GM12878 (cell line): Measurements from ENCODE around the gene KIAA2012. TPM values are rescaled to one million over a fixed set of nuclear protein-coding genes. Genes with fewer than 3 reads are reported as not detected.

Experiments
- ATAC-seq: fragments of 200-7000 bp; cut with Tn5 transposase; 3 replicates; pipeline ENCODE4 v1.9.1; 2020; ENCODE audit warnings: mild to moderate bottlenecking, moderate library complexity
- BruUV-seq: library from RNA; stranded (reverse); fragments of 400-500 nt; replicated peaks from 2 replicates; lab custom pipeline; 2021; lab: Mats Ljungman, UMichigan
- CTCF ChIA-PET: fragments of 300-600 bp; sonication (Branson Sonifier 250); formaldehyde crosslinking; extraction: SDS; loops from one replicate; lab custom pipeline; 2021; ENCODE audit warnings: inconsistent platforms; lab: Yijun Ruan, JAX
- POLR2A ChIA-PET: fragments of 350-600 bp; formaldehyde crosslinking; extraction: SDS; loops from one replicate; lab custom pipeline; 2021; ENCODE audit warnings: inconsistent platforms; lab: Charles Lee
- RAD21 ChIA-PET: fragments of 300-600 bp; sonication (Branson Sonifier 250); formaldehyde crosslinking; loops from one replicate; lab custom pipeline; 2023; ENCODE audit warnings: antibody characterized with exemption; ENCODE audit not compliant: unreplicated experiment; lab: Charles Lee
- SMC1A ChIA-PET: fragments of 300-600 bp; sonication (Branson Sonifier 250); formaldehyde crosslinking; loops from one replicate; lab custom pipeline; 2023; ENCODE audit not compliant: unreplicated experiment, uncharacterized antibody; lab: Charles Lee
- DNase-seq: peaks from one replicate; pipeline ENCODE4 v3.0.0-alpha.2; 2011; ENCODE audit warnings: low read depth, low spot score
- FAIRE-seq: peaks from 3 replicates; lab custom pipeline; 2011; peaks lifted over from hg19 to GRCh38; lab: Jason Lieb, UNC
- H2AFZ ChIP-seq: 2 replicates; pipeline ENCODE4 v1.6.0; 2011; ENCODE audit warnings: low read depth, low read length, control low read depth; ENCODE audit not compliant: control insufficient read depth
- H3K27ac ChIP-seq: 2 replicates; pipeline ENCODE4 v1.5.1; 2011; ENCODE audit warnings: control low read depth; ENCODE audit not compliant: control insufficient read depth, insufficient read depth
- H3K27me3 ChIP-seq, 2 experiments: replicated peaks in 1 of 2; 2 replicates each; pipeline versions ENCODE4 v1.6.0 to v1.6.1; 2011; ENCODE audit warnings: low read length in 1 of 2; ENCODE audit not compliant: control insufficient read depth in 2 of 2, insufficient read depth in 2 of 2
- H3K36me3 ChIP-seq, 2 experiments: 2 replicates each; pipeline ENCODE4 v1.5.1; 2011; ENCODE audit warnings: low read length in 1 of 2; ENCODE audit not compliant: control insufficient read depth in 2 of 2, insufficient read depth in 2 of 2
- H3K4me1 ChIP-seq: 2 replicates; pipeline ENCODE4 v1.6.1; 2011; ENCODE audit warnings: mild to moderate bottlenecking, low read length, moderate library complexity, mixed read lengths; ENCODE audit not compliant: control insufficient read depth, insufficient read depth
- H3K4me2 ChIP-seq: 2 replicates; pipeline ENCODE4 v1.6.0; 2011; ENCODE audit warnings: control low read depth; ENCODE audit not compliant: control insufficient read depth, insufficient read depth
- H3K4me3 ChIP-seq: fragments of 200-600 bp; sonication (generic); 2 replicates; pipeline ENCODE4 v1.5.1; 2016
- H3K79me2 ChIP-seq: 2 replicates; pipeline ENCODE4 v1.6.0; 2011; ENCODE audit warnings: low read length; ENCODE audit not compliant: control insufficient read depth, insufficient read depth
- H3K9ac ChIP-seq: 2 replicates; pipeline ENCODE4 v1.8.0; 2011; ENCODE audit warnings: low read length, control low read depth, mixed read lengths; ENCODE audit not compliant: control insufficient read depth, insufficient read depth
- H3K9me3 ChIP-seq: replicated peaks from 3 replicates; pipeline ENCODE4 v1.5.1; 2011; ENCODE audit warnings: mild to moderate bottlenecking, low read length; ENCODE audit not compliant: control insufficient read depth, insufficient read depth
- H4K20me1 ChIP-seq: 2 replicates; pipeline ENCODE4 v1.6.0; 2011; ENCODE audit not compliant: control insufficient read depth, insufficient read depth
- ATF3 ChIP-seq: IDR thresholded peaks from 2 replicates; pipeline ENCODE4 v1.6.1; 2011; ENCODE audit warnings: low read depth, mild to moderate bottlenecking, low read length, moderate library complexity, borderline replicate concordance; ENCODE audit errors: extremely low read depth
- E2F4 ChIP-seq: IDR thresholded peaks from 2 replicates; pipeline ENCODE4 v1.6.1; 2012; ENCODE audit warnings: low read depth, low read length, improper control_type of control experiment
- FOXK2 ChIP-seq: fragments of 450-650 bp; IDR thresholded peaks from 2 replicates; pipeline ENCODE4 v1.6.1; 2017; ENCODE audit warnings: mild to moderate bottlenecking, moderate library complexity
- HSF1 ChIP-seq: fragments of 150-350 bp; IDR thresholded peaks from 2 replicates; pipeline ENCODE4 v1.6.1; 2014; ENCODE audit warnings: mild to moderate bottlenecking, low read depth, low read length
- IRF4 ChIP-seq: IDR thresholded peaks from 2 replicates; pipeline ENCODE4 v1.6.1; 2011; ENCODE audit warnings: low read depth, low read length
- MTA3 ChIP-seq: IDR thresholded peaks from 2 replicates; pipeline ENCODE4 v1.6.1; 2012; ENCODE audit warnings: low read length, inconsistent platforms, borderline replicate concordance
- NBN ChIP-seq: fragments of 450-650 bp; IDR thresholded peaks from 2 replicates; pipeline ENCODE4 v1.6.1; 2016
- SP1 ChIP-seq: IDR thresholded peaks from one replicate; pipeline ENCODE4 v1.6.1; 2011; ENCODE audit warnings: low read depth, low read length
- SREBF1 ChIP-seq: IDR thresholded peaks from 2 replicates; pipeline ENCODE4 v1.6.1; 2012; ENCODE audit warnings: mild to moderate bottlenecking, low read length
- YBX1 ChIP-seq: fragments of 450-650 bp; IDR thresholded peaks from 2 replicates; pipeline ENCODE4 v1.6.1; 2016; ENCODE audit warnings: antibody characterized with exemption
- ZBTB4 ChIP-seq: fragments of 450-650 bp; formaldehyde crosslinking; IDR thresholded peaks from 2 replicates; pipeline ENCODE4 v1.4.0; 2022; ENCODE audit warnings: mild to moderate bottlenecking, moderate library complexity
- ZNF207 ChIP-seq: fragments of 450-650 bp; IDR thresholded peaks from 2 replicates; pipeline ENCODE4 v1.6.1; 2014; ENCODE audit warnings: antibody characterized with exemption, mild to moderate bottlenecking, borderline replicate concordance
- WGBS: methylation state at CpG from one replicate; pipeline ENCODE4 v1.1.6; 2016; ENCODE audit warnings: low lambda C conversion rate; ENCODE audit not compliant: insufficient replicate concordance, insufficient coverage; ENCODE audit errors: missing lambda C conversion rate; 5-methylcytosine and 5-hydroxymethylcytosine counted together
- in situ Hi-C: fragments of 300-500 bp; cut with MboI; formaldehyde crosslinking; loops from 9 replicates; pipeline ENCODE4 v1.14.3; 2018; ENCODE audit warnings: mixed read lengths
- intact Hi-C: fragments of 100-400 bp; cut with micrococcal nuclease; formaldehyde crosslinking; loops from one replicate; pipeline ENCODE4 v1.14.2; 2022; ENCODE audit not compliant: unreplicated experiment
- polyA plus RNA-seq, 11 experiments: library from polyadenylated mRNA; depleted of rRNA in 4 of 11; unstranded in 6 of 11; stranded (reverse) in 5 of 11; fragments of >200 nt; fragmentation: Nextera tagmentation in 4 of 11; fragmentation: Illumina TruSeq in 1 of 11; extraction: Ambion mirVana in 4 of 11; extraction: Trizol in 1 of 11; gene quantifications; 1 replicate in 1 of 11; 2 replicates in 10 of 11; pipeline versions ENCODE4 v1.2.1 to v1.2.3, GENCODE V29; 2011 to 2016; ENCODE audit warnings: inconsistent platforms in 2 of 11, missing spikeins in 2 of 11, low read depth in 1 of 11
- total RNA-seq, 4 experiments: library from RNA; depleted of rRNA in 3 of 4; stranded (reverse); fragments of >200 nt in 3 of 4; fragmentation: Illumina TruSeq in 1 of 4; extraction: Trizol in 1 of 4; gene quantifications; 2 replicates each; pipeline versions ENCODE4 v1.2.1 to v1.2.3, GENCODE V29; 2013 to 2021
- TF ChIP-seq, protein P1 (sequence below): IDR thresholded peaks from 2 replicates; pipeline ENCODE4 v1.6.1; 2012; ENCODE audit warnings: low read depth, low read length, improper control_type of control experiment
- TF ChIP-seq, protein P2 (sequence below): fragments of 450-650 bp; IDR thresholded peaks from 2 replicates; pipeline ENCODE4 v1.6.1; 2017; ENCODE audit warnings: mild to moderate bottlenecking, low read depth, inconsistent platforms; ENCODE audit not compliant: poor library complexity, severe bottlenecking

The KIAA2012 gene
- total and polyA plus RNA-seq, 10 of the 15 experiments (the other 5 are each of a cell fraction or from before 2014, with no cell fraction given) = 0.03 TPM; not detected in 9

DNA sequence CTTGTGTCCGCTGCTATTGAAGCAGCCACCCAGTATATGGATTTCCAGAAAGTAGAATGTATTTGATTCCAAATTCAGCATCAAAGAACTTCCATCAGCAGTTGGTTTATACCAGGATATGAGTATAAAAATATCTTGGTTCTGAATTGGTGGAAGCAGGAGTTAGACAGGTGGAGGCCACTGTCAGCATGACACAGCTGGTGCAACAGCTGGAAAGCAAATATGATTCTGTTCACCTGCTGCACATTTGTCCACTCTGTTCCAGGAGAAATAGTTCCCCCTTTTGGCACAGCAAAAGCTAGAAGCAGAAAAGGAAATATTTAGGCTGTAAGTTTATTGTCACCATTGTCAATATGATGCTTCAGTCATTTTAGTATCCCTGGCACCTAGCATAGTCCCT lies 41.2 kb downstream of the KIAA2012 start (continued):
- TF ChIP-seq, protein P1, sequence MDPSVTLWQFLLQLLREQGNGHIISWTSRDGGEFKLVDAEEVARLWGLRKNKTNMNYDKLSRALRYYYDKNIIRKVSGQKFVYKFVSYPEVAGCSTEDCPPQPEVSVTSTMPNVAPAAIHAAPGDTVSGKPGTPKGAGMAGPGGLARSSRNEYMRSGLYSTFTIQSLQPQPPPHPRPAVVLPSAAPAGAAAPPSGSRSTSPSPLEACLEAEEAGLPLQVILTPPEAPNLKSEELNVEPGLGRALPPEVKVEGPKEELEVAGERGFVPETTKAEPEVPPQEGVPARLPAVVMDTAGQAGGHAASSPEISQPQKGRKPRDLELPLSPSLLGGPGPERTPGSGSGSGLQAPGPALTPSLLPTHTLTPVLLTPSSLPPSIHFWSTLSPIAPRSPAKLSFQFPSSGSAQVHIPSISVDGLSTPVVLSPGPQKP = no peak
- TF ChIP-seq ATF3 = no peak

GRCh38 chr2:202114795-202115194 lies 41.7 kb downstream of the KIAA2012 start:
- ATAC-seq (no peak), FAIRE-seq (no peak), DNase-seq (no peak)
- no peaks in the 10 kb centered on the region; the same call in 2 of the 3 replicates for H3K9me3 ChIP-seq
- TF ChIP-seq, protein P2, sequence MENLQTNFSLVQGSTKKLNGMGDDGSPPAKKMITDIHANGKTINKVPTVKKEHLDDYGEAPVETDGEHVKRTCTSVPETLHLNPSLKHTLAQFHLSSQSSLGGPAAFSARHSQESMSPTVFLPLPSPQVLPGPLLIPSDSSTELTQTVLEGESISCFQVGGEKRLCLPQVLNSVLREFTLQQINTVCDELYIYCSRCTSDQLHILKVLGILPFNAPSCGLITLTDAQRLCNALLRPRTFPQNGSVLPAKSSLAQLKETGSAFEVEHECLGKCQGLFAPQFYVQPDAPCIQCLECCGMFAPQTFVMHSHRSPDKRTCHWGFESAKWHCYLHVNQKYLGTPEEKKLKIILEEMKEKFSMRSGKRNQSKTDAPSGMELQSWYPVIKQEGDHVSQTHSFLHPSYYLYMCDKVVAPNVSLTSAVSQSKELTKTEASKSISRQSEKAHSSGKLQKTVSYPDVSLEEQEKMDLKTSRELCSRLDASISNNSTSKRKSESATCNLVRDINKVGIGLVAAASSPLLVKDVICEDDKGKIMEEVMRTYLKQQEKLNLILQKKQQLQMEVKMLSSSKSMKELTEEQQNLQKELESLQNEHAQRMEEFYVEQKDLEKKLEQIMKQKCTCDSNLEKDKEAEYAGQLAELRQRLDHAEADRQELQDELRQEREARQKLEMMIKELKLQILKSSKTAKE = no peak
- TF ChIP-seq HSF1 (no peak), ZBTB4 (no peak), NBN (no peak), E2F4 (no peak), ZNF207 (no peak), SP1 (no peak), SREBF1 (no peak), MTA3 (no peak), YBX1 (no peak), FOXK2 (no peak), IRF4 (no peak)
- H4K20me1 ChIP-seq = no peaks in the 10 kb centered on the region
- CTCF ChIA-PET = interaction anchor here (0.7 to 2.0 kb wide), 2 partner anchors 16 to 1147 kb away, joined by 3 to 5 read pairs; no protein-coding TSS in a partner anchor
- intact Hi-C loops (no loop called here), in situ Hi-C loops (no loop called here)
- RAD21 ChIA-PET = no interaction called here
- 0% methylated on average over 1 of the region's 1 CpG for WGBS
- POLR2A ChIA-PET = no interaction called here
- no peak overlapping the region for H3K4me2 ChIP-seq
- no peak overlapping the region for H2AFZ ChIP-seq
- H3K4me3 ChIP-seq = no peak overlapping the region
- H3K9ac ChIP-seq = no peak overlapping the region
- SMC1A ChIA-PET = interaction anchor here (0.7 kb wide), 1 partner anchor 11 kb away, joined by 3 read pairs; no protein-coding TSS in a partner anchor
- no TSS peak for BruUV-seq
- no peaks in the 10 kb centered on the region for H3K79me2 ChIP-seq
- H3K36me3 ChIP-seq = no peaks in the 10 kb centered on the region; a peak in 1 of 4 replicates
- peaks cover 0 to 6% of the 10 kb centered on the region in 2 experiments; a peak in 1 of 4 replicates for H3K27me3 ChIP-seq
- H3K4me1 ChIP-seq = no peaks in the 10 kb centered on the region
- H3K27ac ChIP-seq = no peak overlapping the region
